Measurements from ENCODE around the gene TMEM87A.
A peak's percentile ranks its signal among the peaks of the same experiment; 100 is the strongest.
"Not testable (repeated sequence)": the region's sequence is repeated elsewhere in the genome, so short reads cannot be mapped to it uniquely, and the experiment has no call there.

The TMEM87A gene

DNA sequence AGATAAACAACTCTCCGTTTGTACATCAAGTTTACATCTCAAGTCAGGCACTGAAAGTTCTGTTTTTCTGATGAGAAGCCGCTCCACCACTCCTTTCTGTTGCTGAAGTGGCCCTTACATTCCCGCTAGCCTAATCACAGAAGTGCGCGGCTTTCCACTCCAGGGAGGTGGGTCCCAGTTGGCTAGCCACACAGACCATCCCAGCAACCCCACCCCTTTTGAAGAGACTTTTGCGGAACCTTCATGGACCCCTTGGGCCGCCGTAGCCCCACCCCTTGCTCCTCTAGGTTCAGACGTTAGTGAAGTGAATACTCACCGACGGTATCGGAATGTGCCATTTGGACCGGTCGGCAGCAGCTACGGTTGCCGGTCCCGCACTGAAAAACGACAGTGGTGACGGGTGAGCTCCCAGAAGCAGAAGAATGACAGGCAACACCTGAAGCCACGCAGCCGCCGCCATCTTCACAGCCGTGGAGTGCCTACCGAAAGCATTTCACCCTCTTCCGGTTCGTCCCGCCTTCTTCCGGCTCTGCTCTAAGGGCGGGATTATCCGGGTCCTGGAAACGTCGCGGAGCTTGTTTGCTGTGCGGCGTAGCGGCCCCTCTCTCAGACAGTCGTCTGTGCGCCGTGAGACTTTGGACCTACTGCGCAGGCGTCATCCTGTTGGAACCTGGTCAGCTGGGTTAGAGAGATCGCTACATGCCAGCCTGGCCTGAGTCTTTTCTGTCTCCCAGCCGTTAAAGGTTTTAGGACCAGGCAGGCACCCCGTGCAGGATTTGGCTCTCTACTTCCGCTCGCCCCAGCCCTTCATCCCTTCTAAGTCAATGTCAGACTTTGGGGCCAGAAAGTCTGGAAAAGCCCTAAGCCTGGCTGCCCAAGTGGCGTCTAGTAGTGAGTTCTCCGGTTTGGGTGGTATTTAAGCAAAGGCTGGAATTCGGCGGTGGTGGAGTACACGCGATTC, at the start of gene TMEM87A, which contains the start of gene GANC:
TMEM87A (minus strand) TSS at position 495 of the 961 bp plus-strand sequence; CDS start at position 460, 35 bp downstream.
GANC (plus strand) TSS at position 263 of the 961 bp plus-strand sequence. CDS start 1,281 bp downstream, outside the sequence.
- peak; percentile 96 for DNase-seq

GRCh38 chr15:42319206-42319605, 46.0 kb upstream of the TMEM87A start:
- no peak for DNase-seq

GRCh38 chr15:42316282-42316805, 43.1 kb upstream of the TMEM87A start:
- not testable (repeated sequence) for DNase-seq

GRCh38 chr15:42315521-42315920, 42.3 kb upstream of the TMEM87A start:
- no peak for DNase-seq

GRCh38 chr15:42314818-42315217, 41.6 kb upstream of the TMEM87A start:
- DNase-seq, result no peak

GRCh38 chr15:42313463-42313862, 40.2 kb upstream of the TMEM87A start:
- no peak for DNase-seq

- DNase-seq, result no peak
Observed at GRCh38 chr15:42306681-42307080, 33.4 kb upstream of the TMEM87A start.

DNA sequence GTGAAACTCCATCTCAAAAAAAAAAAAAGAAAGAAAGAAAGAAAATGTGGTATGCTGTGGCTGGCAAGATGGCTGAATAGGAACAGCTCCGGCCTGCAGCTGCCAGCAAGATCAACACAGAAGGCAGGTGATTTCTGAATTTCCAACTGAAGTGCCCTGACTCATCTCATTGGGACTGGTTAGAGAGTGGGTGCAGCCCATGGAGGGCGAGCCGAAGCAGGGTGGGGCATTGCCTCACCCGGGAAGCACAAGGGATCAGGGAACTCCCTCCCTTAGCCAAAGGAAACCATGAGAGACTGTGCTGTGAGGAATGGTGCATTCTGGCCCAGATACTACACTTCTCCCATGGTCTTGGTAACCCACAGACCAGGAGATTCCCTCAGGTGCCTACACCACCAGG, 27.8 kb upstream of the TMEM87A start:
- DNase-seq, result not testable (repeated sequence)

GRCh38 chr15:42289166-42289565, 15.9 kb upstream of the TMEM87A start:
- DNase-seq, result no peak

DNA sequence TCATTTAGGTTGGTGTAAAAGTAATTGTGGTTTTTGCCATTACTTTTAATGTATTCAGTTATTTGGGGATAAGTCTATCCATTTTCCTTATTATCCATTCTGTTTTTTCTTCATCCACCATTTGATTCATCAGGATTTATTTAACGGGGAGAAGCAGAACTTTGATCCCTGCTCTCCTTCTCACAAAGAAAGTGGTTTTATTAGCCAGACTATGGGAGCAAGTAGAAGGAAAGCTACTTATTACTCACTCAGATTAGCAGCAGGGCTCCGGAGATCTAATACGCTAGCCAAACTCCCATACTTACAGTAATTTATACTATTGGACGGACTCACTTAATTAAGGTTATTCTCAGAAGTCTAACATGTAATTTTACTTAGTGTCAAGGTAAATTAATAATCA, 14.7 kb upstream of the TMEM87A start:
- no peak for DNase-seq

- no peak for DNase-seq
Observed at GRCh38 chr15:42286445-42287029, 13.3 kb upstream of the TMEM87A start.

- no peak for DNase-seq
Observed at GRCh38 chr15:42285034-42285433, 11.8 kb upstream of the TMEM87A start.

- no peak for DNase-seq
Observed at GRCh38 chr15:42284551-42284950, 11.3 kb upstream of the TMEM87A start.

DNA sequence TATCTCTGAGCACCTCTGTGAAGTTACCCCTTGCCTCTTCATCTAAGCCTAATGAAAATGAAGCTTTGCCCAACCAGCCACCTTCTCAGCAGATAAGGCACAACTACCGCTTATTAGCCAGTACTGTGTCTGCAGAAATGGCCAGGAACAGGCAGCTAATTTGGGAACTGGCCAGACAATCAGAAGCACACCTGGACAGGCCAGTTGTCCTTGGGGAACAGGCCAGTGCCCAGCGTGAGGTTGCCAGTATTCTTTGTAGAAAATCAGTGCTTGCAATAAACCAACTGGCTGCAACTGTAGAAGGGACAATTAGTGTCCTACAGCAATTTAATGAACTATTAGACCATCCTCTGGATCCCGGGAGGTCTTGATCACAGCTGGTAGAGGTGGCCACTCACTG, 10.4 kb upstream of the TMEM87A start:
- no peak for DNase-seq

DNA sequence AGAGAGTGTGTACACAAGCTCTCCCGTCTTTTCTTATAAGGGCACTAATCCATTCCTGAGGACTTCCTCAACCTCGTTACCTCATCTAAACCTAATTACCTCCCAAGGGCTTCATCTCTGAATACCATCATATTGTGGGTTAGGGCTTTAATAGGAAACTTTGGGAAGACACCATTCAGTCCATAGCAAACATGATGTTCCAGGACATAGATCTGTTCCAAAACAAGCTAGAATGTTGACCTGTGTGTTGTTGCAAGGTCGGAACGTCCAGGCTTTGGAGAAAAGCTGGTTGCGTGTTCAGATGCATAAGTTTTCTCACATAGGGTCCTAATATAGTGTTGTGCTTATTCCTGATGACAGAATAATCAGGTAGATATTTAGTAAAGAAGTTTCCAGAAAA, 9.7 kb upstream of the TMEM87A start:
- DNase-seq, result no peak

- no peak for DNase-seq
Observed at GRCh38 chr15:42282344-42282743, 9.1 kb upstream of the TMEM87A start.

DNA sequence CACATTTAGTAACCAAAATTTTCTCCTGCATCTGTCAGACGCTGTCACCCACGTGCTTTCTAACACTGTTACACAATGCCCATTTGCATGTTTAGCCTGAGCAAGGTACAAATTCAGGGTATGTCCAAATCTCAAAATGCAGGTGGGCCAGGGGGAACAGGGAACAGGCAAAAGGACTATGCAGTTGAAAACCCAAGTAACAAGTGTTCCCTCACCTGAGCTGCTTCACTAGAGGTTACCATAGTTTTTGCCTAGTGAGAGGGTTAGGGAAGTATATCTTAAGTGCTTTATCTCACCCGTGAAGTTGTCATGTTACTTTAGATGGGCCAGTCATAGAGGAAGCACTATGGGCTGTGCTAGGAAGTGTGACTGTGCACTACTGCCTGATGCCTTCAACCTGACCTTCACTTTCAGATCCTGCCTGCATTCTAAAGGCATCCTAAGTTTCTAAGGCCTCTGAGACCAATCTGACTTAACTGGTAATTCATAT, 6.0 kb upstream of the TMEM87A start:
- DNase-seq, result no peak

- DNase-seq, result no peak
Observed at GRCh38 chr15:42276762-42277161, 3.5 kb upstream of the TMEM87A start.

DNA sequence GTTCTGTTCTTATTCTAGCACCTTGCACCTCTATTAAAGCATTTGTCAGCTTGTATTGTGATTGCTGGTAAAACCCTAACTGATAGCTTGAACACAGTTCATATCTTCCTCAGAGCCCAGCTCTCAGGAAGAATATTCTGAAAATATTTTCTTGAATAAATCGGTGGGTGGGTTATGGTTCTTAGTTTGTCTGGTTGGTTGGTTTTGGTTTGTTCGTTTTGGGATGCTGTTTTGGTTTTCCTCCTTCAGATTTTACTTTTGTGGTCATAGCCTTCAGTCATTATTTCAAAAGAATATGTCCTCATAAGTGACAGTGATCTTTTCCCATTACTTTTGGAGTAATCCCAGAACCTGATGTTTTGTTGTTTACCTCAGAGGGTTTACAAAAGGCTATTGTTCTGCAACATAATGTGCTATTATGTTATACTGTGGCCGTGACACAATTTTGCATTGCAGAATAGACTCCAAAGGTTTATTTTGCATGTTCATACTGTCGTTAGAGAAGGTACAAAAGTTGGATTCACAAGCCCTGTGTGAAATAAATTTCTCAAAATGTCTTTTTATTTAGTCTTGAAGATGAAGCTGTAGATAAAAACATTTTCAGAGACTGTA, 2.7 kb upstream of the TMEM87A start:
- DNase-seq, result no peak

- DNase-seq, result no peak
Observed at GRCh38 chr15:42274702-42274989, 1.4 kb upstream of the TMEM87A start.

DNA sequence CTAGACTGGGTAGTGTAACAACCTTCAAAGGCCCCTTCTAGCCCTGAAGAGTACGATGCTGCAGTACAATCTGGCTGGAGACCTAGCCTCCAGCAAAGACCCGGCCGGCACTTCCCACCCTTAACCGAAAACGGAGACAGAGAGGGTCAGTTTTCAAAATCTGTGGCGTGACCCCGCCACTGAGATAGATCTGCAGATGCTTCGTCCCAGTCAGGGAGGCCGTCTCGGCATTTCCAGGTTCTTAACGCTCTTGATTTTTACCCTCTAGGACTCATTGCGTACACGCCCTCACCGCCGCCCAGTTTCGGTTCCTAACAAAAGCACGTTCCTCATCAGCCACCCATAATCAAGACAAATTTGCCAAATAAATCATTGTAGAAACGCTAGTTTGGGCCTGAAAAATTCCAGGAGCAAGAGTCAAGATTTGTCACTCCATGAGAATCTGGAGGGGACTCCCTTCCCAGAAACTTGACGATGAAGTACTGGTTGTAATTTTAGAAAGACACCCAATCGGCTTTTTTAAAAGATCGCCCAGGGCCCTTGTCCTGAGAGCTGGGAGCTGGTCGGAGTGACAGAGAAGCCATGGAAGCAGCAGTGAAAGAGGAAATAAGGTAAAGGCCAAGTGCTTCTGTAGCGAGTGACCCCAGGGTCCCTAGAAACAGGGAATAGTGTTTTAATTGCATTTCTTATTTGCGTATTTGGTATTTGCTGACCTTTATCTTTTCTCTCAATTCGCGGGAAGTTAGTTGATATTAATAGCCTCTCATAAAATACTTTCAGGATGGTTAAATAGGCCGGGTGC, 868 bp upstream of the TMEM87A start:
- DNase-seq, result peak; percentile 1

GRCh38 chr15:42270996-42271395, 2.2 kb downstream of the TMEM87A start:
- DNase-seq, result no peak

- no peak for DNase-seq
Observed at GRCh38 chr15:42270551-42270950, 2.7 kb downstream of the TMEM87A start.
